Activated naive CD8-positive, alpha-beta T cell treated with anti-CD3 and anti-CD28 coated beads, Interleukin-2, amount 50 U/mL, for 24 hours (primary cell): ENCODE results near the gene THAP2.

ENCODE experiments used
- ATAC-seq: fragments of 150-1000 bp; cut with Tn5 transposase; one replicate; pipeline ENCODE4 v1.10.0; 2021
- DNase-seq: peaks from one replicate; pipeline ENCODE4 v3.0.0; 2021
- H3K27ac Mint-ChIP-seq: one replicate; pipeline ENCODE4 v1.8.0; 2021; ENCODE audit warnings: mild to moderate bottlenecking, mixed read lengths
- H3K27me3 Mint-ChIP-seq: one replicate; pipeline ENCODE4 v1.8.0; 2021; ENCODE audit warnings: mixed read lengths
- H3K36me3 Mint-ChIP-seq: one replicate; pipeline ENCODE4 v1.8.0; 2021; ENCODE audit warnings: low read depth, mixed read lengths
- H3K4me1 Mint-ChIP-seq: one replicate; pipeline ENCODE4 v1.8.0; 2021; ENCODE audit warnings: mixed read lengths
- H3K4me3 Mint-ChIP-seq: one replicate; pipeline ENCODE4 v1.8.0; 2021; ENCODE audit warnings: mild to moderate bottlenecking, moderate library complexity, mixed read lengths
- H3K9me3 Mint-ChIP-seq: one replicate; pipeline ENCODE4 v1.8.0; 2021; ENCODE audit warnings: mixed read lengths

THAP2 gene

DNA sequence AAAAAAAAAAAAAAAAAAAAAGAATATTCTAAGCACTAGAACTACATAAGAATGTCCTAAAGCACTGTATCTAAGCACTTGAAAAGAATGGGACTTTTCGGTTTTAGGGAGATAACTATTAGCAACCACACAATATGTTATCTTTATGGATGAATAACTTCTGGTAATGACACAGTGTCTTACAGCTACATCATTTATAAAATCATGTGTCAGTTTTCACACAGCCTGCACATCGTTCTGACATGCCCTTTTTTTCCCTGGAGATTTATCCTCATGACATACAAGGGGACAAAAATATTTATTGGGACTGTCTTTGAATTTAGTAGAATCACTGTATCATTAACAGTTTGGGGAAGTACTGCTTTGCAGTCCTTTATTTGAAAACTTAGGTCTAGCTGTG lies 39.1 kb downstream of the THAP2 start:
- no peaks in the 10 kb centered on the region for H3K27me3 Mint-ChIP-seq

DNA sequence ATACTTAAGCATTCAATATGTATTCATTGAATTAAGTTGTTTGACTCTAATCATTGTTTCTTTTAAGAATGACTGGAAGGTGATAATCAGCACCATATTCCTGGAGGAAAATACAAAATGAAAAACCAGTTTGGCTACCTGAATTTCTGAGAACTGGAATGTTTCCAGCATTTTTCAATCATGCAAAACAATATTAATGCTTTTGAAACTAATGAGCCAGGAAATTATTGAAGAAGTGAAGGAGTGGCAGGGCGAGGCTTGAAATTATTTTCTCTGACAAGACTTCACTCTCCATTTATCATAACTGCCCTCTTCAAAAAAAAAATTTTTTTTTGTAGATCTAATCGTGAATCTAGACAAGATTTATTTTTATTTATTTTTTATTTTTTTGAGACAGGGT lies 40.8 kb downstream of the THAP2 start:
- DNase-seq (no peak), ATAC-seq (no peak)
- Mint-ChIP-seq H3K27ac (no peak overlapping the region), H3K4me3 (no peak overlapping the region), H3K36me3 (peaks cover 18% of the 10 kb centered on the region), H3K9me3 (no peaks in the 10 kb centered on the region), H3K4me1 (peaks cover 5% of the 10 kb centered on the region), H3K27me3 (no peaks in the 10 kb centered on the region)

More for the DNA sequence above, 39.1 kb downstream of the THAP2 start:
- peaks cover 5% of the 10 kb centered on the region for H3K4me1 Mint-ChIP-seq
- no peak for ATAC-seq
- H3K36me3 Mint-ChIP-seq = peaks cover 27% of the 10 kb centered on the region
- no peak for DNase-seq
- no peak overlapping the region for H3K27ac Mint-ChIP-seq
- H3K9me3 Mint-ChIP-seq = no peaks in the 10 kb centered on the region
- no peak overlapping the region for H3K4me3 Mint-ChIP-seq

- Mint-ChIP-seq H3K4me1 (peaks cover 7% of the 10 kb centered on the region), H3K27me3 (peaks cover 2% of the 10 kb centered on the region), H3K27ac (no peak overlapping the region), H3K9me3 (peaks cover 25% of the 10 kb centered on the region), H3K36me3 (peaks cover 6% of the 10 kb centered on the region), H3K4me3 (no peak overlapping the region)
- ATAC-seq (no peak), DNase-seq (no peak)
Observed at GRCh38 chr12:71708658-71709057, 44.6 kb downstream of the THAP2 start.

- Mint-ChIP-seq H3K27me3 (peaks cover 2% of the 10 kb centered on the region), H3K4me3 (no peak overlapping the region), H3K36me3 (peaks cover 4% of the 10 kb centered on the region), H3K27ac (no peak overlapping the region), H3K9me3 (peaks cover 39% of the 10 kb centered on the region), H3K4me1 (peaks cover 7% of the 10 kb centered on the region)
- no peak for DNase-seq
- peak; percentile 78 for ATAC-seq
Observed at GRCh38 chr12:71710276-71711125, 46.4 kb downstream of the THAP2 start.

DNA sequence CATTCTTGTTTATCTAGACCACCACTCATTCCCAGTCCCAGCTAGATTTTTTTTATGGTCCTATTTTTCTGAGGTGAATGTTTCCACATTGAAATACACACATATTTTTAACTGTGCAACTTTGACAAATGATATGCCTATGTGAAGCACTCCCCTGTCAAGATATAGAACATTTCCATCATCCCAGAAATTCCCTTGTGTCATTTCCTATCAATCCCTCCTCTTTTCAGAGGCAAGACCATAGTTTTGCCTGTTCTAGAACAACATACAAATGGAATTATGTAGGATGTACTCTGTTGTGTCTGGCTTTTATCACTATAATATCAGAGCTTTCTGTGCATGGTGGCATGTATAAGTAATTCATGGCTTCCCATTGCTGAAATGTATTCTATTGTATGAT lies 54.5 kb downstream of the THAP2 start:
- Mint-ChIP-seq H3K27me3 (peaks cover 2% of the 10 kb centered on the region), H3K4me3 (no peak overlapping the region), H3K36me3 (no peaks in the 10 kb centered on the region), H3K9me3 (peaks cover 23% of the 10 kb centered on the region), H3K27ac (no peak overlapping the region), H3K4me1 (no peaks in the 10 kb centered on the region)
- ATAC-seq (no peak), DNase-seq (no peak)

DNA sequence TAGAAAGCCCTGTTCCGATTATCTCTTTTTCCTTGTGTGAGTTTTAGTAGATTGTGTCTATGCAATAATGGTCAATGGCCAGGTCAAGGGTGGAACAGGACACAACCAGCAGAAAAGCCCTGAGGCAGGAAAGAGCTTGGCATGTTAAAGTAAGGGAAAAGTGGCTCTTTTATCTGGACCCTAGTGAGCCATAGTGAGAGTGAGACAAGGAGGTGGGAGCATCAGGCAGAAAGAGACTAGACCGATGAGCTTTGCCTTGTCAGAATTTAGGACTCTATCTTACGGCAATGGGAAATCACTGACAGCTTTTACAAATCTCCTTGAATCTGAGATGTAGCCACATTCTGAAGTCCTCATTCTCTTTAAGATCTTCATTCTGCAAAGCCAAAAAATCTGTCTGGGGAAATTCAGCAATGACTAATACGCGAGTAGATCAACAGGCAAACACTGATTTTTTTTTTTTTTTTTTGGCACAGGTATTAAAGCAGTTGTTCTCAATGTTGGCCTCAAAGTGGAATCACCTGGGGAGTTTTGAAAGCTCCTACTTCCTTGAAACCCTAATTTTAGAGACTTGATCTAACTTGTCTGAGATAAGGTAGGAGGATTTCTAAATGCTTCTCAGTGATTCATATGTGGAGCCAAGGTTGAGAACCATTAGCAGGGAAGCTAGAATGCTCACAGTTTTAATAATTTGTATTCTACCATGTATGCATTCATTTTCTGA lies 55.7 kb downstream of the THAP2 start:
- Mint-ChIP-seq H3K4me1 (no peaks in the 10 kb centered on the region), H3K9me3 (peaks cover 14% of the 10 kb centered on the region), H3K27ac (no peak overlapping the region), H3K27me3 (peaks cover 2% of the 10 kb centered on the region), H3K36me3 (no peaks in the 10 kb centered on the region), H3K4me3 (no peak overlapping the region)
- no peak for DNase-seq
- no peak for ATAC-seq

- no peaks in the 10 kb centered on the region for H3K27me3 Mint-ChIP-seq
- no peaks in the 10 kb centered on the region for H3K4me1 Mint-ChIP-seq
- ATAC-seq (no peak), DNase-seq (no peak)
- no peak overlapping the region for H3K4me3 Mint-ChIP-seq
- no peaks in the 10 kb centered on the region for H3K36me3 Mint-ChIP-seq
- H3K27ac Mint-ChIP-seq = no peak overlapping the region
- no peaks in the 10 kb centered on the region for H3K9me3 Mint-ChIP-seq
Observed at GRCh38 chr12:71721783-71722505, 57.8 kb downstream of the THAP2 start.

GRCh38 chr12:71725011-71725410 lies 60.9 kb downstream of the THAP2 start:
- peaks cover 1% of the 10 kb centered on the region for H3K4me1 Mint-ChIP-seq
- ATAC-seq (no peak), DNase-seq (no peak)
- no peak overlapping the region for H3K4me3 Mint-ChIP-seq
- H3K9me3 Mint-ChIP-seq = no peaks in the 10 kb centered on the region
- no peak overlapping the region for H3K27ac Mint-ChIP-seq
- no peaks in the 10 kb centered on the region for H3K36me3 Mint-ChIP-seq
- H3K27me3 Mint-ChIP-seq = no peaks in the 10 kb centered on the region

DNA sequence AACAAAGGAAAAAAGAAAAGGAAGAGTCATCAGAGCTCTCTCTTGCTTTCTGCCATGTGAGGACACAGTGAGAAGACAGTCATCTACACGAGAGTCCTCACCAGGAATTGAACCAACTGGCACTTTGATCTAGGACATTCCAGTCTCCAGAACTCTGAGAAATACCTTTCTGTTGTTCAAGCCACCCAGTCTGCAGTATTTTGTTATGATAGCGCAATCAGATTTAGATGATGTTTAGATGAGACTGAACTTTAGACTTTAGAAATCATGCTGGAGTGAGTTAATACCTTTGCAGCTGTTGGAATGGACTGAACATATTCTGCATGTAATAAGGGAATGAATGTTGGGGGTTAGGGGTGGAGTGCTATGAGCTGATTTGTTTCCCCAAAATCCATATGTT lies 62.4 kb downstream of the THAP2 start:
- no peaks in the 10 kb centered on the region for H3K36me3 Mint-ChIP-seq
- no peak overlapping the region for H3K4me3 Mint-ChIP-seq
- H3K4me1 Mint-ChIP-seq = peaks cover 1% of the 10 kb centered on the region
- DNase-seq (no peak), ATAC-seq (no peak)
- H3K27ac Mint-ChIP-seq = no peak overlapping the region
- H3K9me3 Mint-ChIP-seq = no peaks in the 10 kb centered on the region
- no peaks in the 10 kb centered on the region for H3K27me3 Mint-ChIP-seq

GRCh38 chr12:71727958-71728357 lies 63.9 kb downstream of the THAP2 start:
- no peak overlapping the region for H3K27ac Mint-ChIP-seq
- DNase-seq = no peak

More at GRCh38 chr12:71727958-71728357, 63.9 kb downstream of the THAP2 start:
- H3K9me3 Mint-ChIP-seq = no peaks in the 10 kb centered on the region
- no peak overlapping the region for H3K4me3 Mint-ChIP-seq
- ATAC-seq = peak; percentile 79
- H3K27me3 Mint-ChIP-seq = no peaks in the 10 kb centered on the region
- peaks cover 1% of the 10 kb centered on the region for H3K4me1 Mint-ChIP-seq
- H3K36me3 Mint-ChIP-seq = no peaks in the 10 kb centered on the region
